Natural killer cell (primary cell): ENCODE data around the gene TENM3. TPM values are rescaled to one million over a fixed set of nuclear protein-coding genes. Genes with fewer than 3 reads are reported as not detected.

ENCODE experiments used
- ATAC-seq, 3 donors: fragments of 150-1000 bp in 2 of 3; fragments of 200-7000 bp in 1 of 3; cut with Tn5 transposase; 1 replicate in 1 of 3; 2 replicates in 2 of 3; pipeline ENCODE4 v1.10.0; 2021; ENCODE audit warnings: mild to moderate bottlenecking in 2 of 3, moderate library complexity in 2 of 3
- DNase-seq, 2 donors: peaks; one replicate each; pipeline versions ENCODE4 v3.0.0 to v3.0.0-alpha.2; 2013 to 2021; ENCODE audit warnings: mixed read lengths in 1 of 2
- H3K27ac ChIP-seq: one replicate; pipeline ENCODE4 v1.5.1; 2013; ENCODE audit warnings: mild to moderate bottlenecking, low read length
- H3K27me3 ChIP-seq: one replicate; pipeline ENCODE4 v1.6.1; 2013; ENCODE audit warnings: low read length; ENCODE audit not compliant: control insufficient read depth, insufficient read depth
- H3K36me3 ChIP-seq: one replicate; pipeline ENCODE4 v1.6.1; 2013; ENCODE audit warnings: low read length; ENCODE audit not compliant: control insufficient read depth, insufficient read depth
- H3K4me1 ChIP-seq: one replicate; pipeline ENCODE4 v1.6.1; 2013; ENCODE audit warnings: low read length; ENCODE audit not compliant: control insufficient read depth, insufficient read depth
- H3K4me3 ChIP-seq: one replicate; pipeline ENCODE4 v1.5.1; 2013; ENCODE audit warnings: low read length
- H3K9me3 ChIP-seq: one replicate; pipeline ENCODE4 v1.6.1; 2013; ENCODE audit warnings: low read length; ENCODE audit not compliant: control insufficient read depth, insufficient read depth
- H3K27ac Mint-ChIP-seq, 2 donors: one replicate each; pipeline ENCODE4 v1.8.0; 2022; ENCODE audit warnings: mild to moderate bottlenecking in 2 of 2, mixed read lengths in 2 of 2, moderate library complexity in 1 of 2
- H3K27me3 Mint-ChIP-seq, 2 donors: one replicate each; pipeline ENCODE4 v1.8.0; 2022; ENCODE audit warnings: low read depth in 2 of 2, mixed read lengths in 2 of 2
- H3K36me3 Mint-ChIP-seq: one replicate; pipeline ENCODE4 v1.8.0; 2022; ENCODE audit warnings: mixed read lengths
- H3K4me1 Mint-ChIP-seq, 2 donors: one replicate each; pipeline ENCODE4 v1.8.0; 2022; ENCODE audit warnings: mixed read lengths in 2 of 2
- H3K4me3 Mint-ChIP-seq: one replicate; pipeline ENCODE4 v1.8.0; 2022; ENCODE audit warnings: mild to moderate bottlenecking, moderate library complexity, mixed read lengths
- H3K9me3 Mint-ChIP-seq, 2 donors: one replicate each; pipeline ENCODE4 v1.8.0; 2022; ENCODE audit warnings: mixed read lengths in 2 of 2
- WGBS: methylation state at CpG from one replicate; pipeline ENCODE4 v1.1.7; 2013; ENCODE audit warnings: missing lambda C conversion rate; ENCODE audit not compliant: insufficient coverage; 5-methylcytosine and 5-hydroxymethylcytosine counted together
- intact Hi-C: fragments of 100-400 bp; cut with micrococcal nuclease; formaldehyde crosslinking; loops from one replicate; pipeline ENCODE4 v1.14.2; 2022
- total RNA-seq, 4 donors: library from RNA; stranded (reverse); fragments of 120-200 nt in 1 of 4; gene quantifications; one replicate each; pipeline versions ENCODE4 v1.2.3 to v1.2.4, GENCODE V29; 2013 to 2022
- TF ChIP-seq, protein P1 (sequence below): fragments of 200-600 bp; IDR thresholded peaks from one replicate; pipeline ENCODE4 v1.8.0; 2022; ENCODE audit warnings: antibody characterized with exemption

Gene TENM3
- total RNA-seq, 3 donors from 2014 or later (not counting 1 experiment from before 2014, with no cell fraction given) = not detected

DNA sequence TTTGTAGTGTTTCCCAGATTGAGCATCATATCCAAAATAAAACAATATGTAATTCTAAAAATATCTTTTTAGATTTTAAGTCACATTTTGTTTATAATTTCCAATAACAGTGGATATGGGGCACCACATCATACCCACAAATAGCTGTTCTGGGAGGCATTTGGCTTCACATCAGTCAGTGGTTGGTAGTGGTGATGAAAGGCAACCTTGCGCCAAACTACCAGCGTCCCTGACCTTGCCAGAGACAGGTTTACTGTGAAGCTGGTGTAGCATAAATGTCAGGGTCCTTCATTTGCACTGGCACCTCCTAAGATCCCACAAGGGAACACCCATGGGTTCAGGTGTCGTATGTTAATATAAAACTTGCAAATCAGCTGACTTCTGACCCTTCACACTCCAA, 451.8 kb downstream of the TENM3 start:
- Histone ChIP-seq H3K4me3 (no peak overlapping the region), H3K9me3 (no peaks in the 10 kb centered on the region), H3K36me3 (no peaks in the 10 kb centered on the region), H3K4me1 (no peaks in the 10 kb centered on the region), H3K27me3 (no peaks in the 10 kb centered on the region), H3K27ac (no peak overlapping the region)
- WGBS = 94% methylated on average over 3 of the region's 3 CpGs
- Mint-ChIP-seq H3K4me1 (no peaks in the 10 kb centered on the region), H3K27me3 (peaks cover 0 to 7% of the 10 kb centered on the region in 2 donors), H3K9me3 (no peaks in the 10 kb centered on the region), H3K4me3 (no peak overlapping the region), H3K36me3 (no peaks in the 10 kb centered on the region), H3K27ac (no peak overlapping the region)
- intact Hi-C loops = no loop called here
- DNase-seq (no peak), ATAC-seq (no peak)
- TF ChIP-seq, protein P1, sequence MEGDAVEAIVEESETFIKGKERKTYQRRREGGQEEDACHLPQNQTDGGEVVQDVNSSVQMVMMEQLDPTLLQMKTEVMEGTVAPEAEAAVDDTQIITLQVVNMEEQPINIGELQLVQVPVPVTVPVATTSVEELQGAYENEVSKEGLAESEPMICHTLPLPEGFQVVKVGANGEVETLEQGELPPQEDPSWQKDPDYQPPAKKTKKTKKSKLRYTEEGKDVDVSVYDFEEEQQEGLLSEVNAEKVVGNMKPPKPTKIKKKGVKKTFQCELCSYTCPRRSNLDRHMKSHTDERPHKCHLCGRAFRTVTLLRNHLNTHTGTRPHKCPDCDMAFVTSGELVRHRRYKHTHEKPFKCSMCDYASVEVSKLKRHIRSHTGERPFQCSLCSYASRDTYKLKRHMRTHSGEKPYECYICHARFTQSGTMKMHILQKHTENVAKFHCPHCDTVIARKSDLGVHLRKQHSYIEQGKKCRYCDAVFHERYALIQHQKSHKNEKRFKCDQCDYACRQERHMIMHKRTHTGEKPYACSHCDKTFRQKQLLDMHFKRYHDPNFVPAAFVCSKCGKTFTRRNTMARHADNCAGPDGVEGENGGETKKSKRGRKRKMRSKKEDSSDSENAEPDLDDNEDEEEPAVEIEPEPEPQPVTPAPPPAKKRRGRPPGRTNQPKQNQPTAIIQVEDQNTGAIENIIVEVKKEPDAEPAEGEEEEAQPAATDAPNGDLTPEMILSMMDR = no peak

DNA sequence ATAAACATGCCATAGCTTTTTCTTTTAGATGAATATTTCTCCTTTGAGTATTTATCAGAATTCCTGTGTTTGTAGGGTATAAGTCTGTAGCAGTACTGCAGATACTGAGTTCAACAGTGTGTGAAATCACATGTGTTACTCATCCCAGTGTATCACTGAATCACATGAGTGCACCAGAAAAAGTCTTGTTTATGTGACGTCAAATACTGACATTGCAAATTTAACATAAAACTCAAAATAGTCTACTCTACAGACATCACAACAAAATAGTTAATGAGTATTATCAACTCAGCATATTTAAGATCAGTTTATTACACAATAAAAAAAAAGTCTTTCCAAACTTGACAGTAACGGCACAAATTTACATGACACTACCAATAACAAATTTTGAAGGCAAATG, 452.6 kb downstream of the TENM3 start:
- Mint-ChIP-seq H3K27me3 (peaks cover 0 to 7% of the 10 kb centered on the region in 2 donors), H3K36me3 (no peaks in the 10 kb centered on the region), H3K4me1 (no peaks in the 10 kb centered on the region), H3K27ac (no peak overlapping the region), H3K4me3 (no peak overlapping the region), H3K9me3 (no peaks in the 10 kb centered on the region)
- H3K4me3 ChIP-seq = no peak overlapping the region
- DNase-seq (no peak), ATAC-seq (no peak)
- no peaks in the 10 kb centered on the region for H3K36me3 ChIP-seq
- TF ChIP-seq, protein P1 = no peak
- no peak overlapping the region for H3K27ac ChIP-seq
- WGBS = 100% methylated on average over 1 of the region's 2 CpGs
- intact Hi-C loops = no loop called here
- no peaks in the 10 kb centered on the region for H3K9me3 ChIP-seq
- no peaks in the 10 kb centered on the region for H3K4me1 ChIP-seq
- H3K27me3 ChIP-seq = no peaks in the 10 kb centered on the region

DNA sequence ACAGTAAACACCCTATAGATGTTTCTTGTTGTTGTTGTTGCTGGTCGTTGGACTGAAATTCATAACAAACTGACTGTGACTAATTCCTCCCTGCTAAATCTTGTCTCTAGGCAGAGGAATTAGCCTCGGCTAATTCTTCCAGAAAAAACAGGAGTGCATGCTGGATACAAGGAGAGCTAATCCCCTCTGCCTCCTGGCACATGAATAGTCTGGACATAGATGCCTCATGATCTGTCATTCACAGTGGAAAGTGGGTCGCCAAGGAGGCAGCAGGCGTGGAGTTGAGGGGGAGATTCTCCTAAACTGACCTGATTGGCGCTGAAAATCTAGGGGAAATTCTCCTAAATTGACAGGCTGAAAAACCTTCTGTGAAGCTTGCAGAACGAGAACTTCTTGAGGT, 453.9 kb downstream of the TENM3 start:
- 82% methylated on average over 6 of the region's 6 CpGs for WGBS

DNA sequence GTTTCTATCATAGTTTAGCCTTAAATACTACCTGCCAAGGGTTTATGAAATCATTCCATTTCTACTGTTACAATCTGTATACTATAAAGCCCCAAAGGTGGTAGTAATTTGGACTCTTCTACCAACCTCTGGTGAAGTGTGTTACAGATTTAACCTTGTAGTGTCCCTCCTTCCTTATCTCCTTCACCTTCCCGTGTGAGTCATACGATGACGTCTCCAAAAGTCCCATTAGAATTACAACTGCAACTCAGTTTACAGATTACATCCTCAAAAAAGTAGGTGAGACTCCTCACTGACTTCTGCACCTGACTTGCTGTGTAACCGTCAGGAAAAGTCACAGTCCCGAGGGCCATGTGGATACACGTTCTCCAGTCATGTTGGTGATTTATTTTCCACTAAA, 455.0 kb downstream of the TENM3 start:
- H3K4me1 Mint-ChIP-seq = no peaks in the 10 kb centered on the region

More for the DNA sequence above, 453.9 kb downstream of the TENM3 start:
- TF ChIP-seq, protein P1 = no peak
- Histone ChIP-seq H3K4me1 (no peaks in the 10 kb centered on the region), H3K4me3 (no peak overlapping the region), H3K27me3 (no peaks in the 10 kb centered on the region), H3K27ac (no peak overlapping the region), H3K9me3 (no peaks in the 10 kb centered on the region), H3K36me3 (no peaks in the 10 kb centered on the region)
- ATAC-seq (no peak), DNase-seq (no peak)
- H3K36me3 Mint-ChIP-seq = no peaks in the 10 kb centered on the region
- intact Hi-C loops = no loop called here
- H3K4me1 Mint-ChIP-seq = no peaks in the 10 kb centered on the region
- H3K27me3 Mint-ChIP-seq = peaks cover 2 to 6% of the 10 kb centered on the region in 2 donors
- H3K9me3 Mint-ChIP-seq = no peaks in the 10 kb centered on the region
- no peak overlapping the region for H3K4me3 Mint-ChIP-seq
- H3K27ac Mint-ChIP-seq = no peak overlapping the region

More for the DNA sequence above, 455.0 kb downstream of the TENM3 start:
- TF ChIP-seq, protein P1 = no peak
- H3K36me3 ChIP-seq = no peaks in the 10 kb centered on the region
- intact Hi-C loops = no loop called here
- no peak for ATAC-seq
- no peaks in the 10 kb centered on the region for H3K27me3 ChIP-seq
- Mint-ChIP-seq H3K4me3 (no peak overlapping the region), H3K36me3 (no peaks in the 10 kb centered on the region), H3K9me3 (no peaks in the 10 kb centered on the region), H3K27ac (no peak overlapping the region), H3K27me3 (peaks cover 0 to 2% of the 10 kb centered on the region in 2 donors)
- no peak for DNase-seq
- H3K9me3 ChIP-seq = no peaks in the 10 kb centered on the region
- WGBS = 88% methylated on average over 6 of the region's 6 CpGs
- no peak overlapping the region for H3K4me3 ChIP-seq
- H3K27ac ChIP-seq = no peak overlapping the region
- no peaks in the 10 kb centered on the region for H3K4me1 ChIP-seq
